A673 (cell line): ENCODE measurements around the gene INVS.

ENCODE experiments used
- CTCF ChIP-seq: fragments of 300-800, 200-600 bp; sonication (generic); conservative IDR thresholded peaks from 2 replicates; pipeline ENCODE4 v1.5.1; 2017; ENCODE audit warnings: low read depth, mild to moderate bottlenecking, antibody characterized with exemption, low read length, moderate library complexity, mixed read lengths
- EZH2 ChIP-seq: fragments of 200-600 bp; sonication (generic); IDR thresholded peaks from 2 replicates; pipeline ENCODE4 v1.6.1; 2017; ENCODE audit warnings: borderline replicate concordance, low read depth, mild to moderate bottlenecking, mixed read lengths, antibody characterized with exemption, low read length; ENCODE audit not compliant: poor library complexity, severe bottlenecking

GRCh38 chr9:100083448-100084127, 15.5 kb upstream of the INVS start:
- no peak for TF ChIP-seq CTCF
- no peak for TF ChIP-seq EZH2
